ENCODE measurements around the gene ZNF69. TPM values are rescaled to one million over a fixed set of nuclear protein-coding genes. Genes with fewer than 3 reads are reported as not detected.

Gene ZNF69
- total RNA-seq, 1 experiment from 2014 or later, result not detected

DNA sequence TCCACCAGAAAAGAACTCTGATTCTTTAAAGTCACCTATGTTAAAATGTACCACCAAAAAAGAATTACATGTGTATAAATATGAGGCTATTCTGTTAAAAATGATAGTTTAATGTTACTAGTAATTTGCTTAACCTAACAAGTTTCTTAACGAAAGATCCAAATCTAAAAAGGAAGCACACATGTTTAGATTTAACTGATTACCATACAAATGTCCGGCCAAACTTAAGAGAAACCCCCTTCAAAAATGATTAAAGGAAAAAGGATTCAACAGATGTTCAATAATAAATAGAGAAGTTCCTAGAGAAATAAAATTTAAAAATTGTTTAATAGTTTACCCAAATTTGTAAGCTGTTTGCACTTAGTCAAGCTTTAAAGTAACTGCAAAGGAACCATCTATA, 5.0 kb upstream of the ZNF69 start:
- Histone ChIP-seq H3K9me2 (ENCODE audit: insufficient read depth) (no peaks in the 10 kb centered on the region), H3K79me2 (ENCODE audit: insufficient read depth, low read length) (no peaks in the 10 kb centered on the region), H2AFZ (ENCODE audit: low read depth, low read length, poor library complexity, severe bottlenecking) (no peak overlapping the region), H3K36me3 (ENCODE audit: control insufficient read depth in 1 of 2, insufficient read depth in 2 of 2, low read length in 2 of 2) (no peaks in the 10 kb centered on the region), H3K9ac (ENCODE audit: low read length) (no peak overlapping the region), H3K27me3 (ENCODE audit: insufficient read depth, low read length) (no peaks in the 10 kb centered on the region), H4K20me1 (ENCODE audit: insufficient read depth) (no peaks in the 10 kb centered on the region), H3K27ac (ENCODE audit: low read depth, low read length) (no peak overlapping the region), H3K4me1 (ENCODE audit: control insufficient read depth in 1 of 2, insufficient read depth in 2 of 2, low read length in 2 of 2) (no peaks in the 10 kb centered on the region), H3K4me2 (ENCODE audit: low read length) (no peak overlapping the region), H3K9me3 (ENCODE audit: control insufficient read depth in 1 of 2, insufficient read depth in 1 of 2, low read depth in 1 of 2, low read length in 2 of 2) (peaks cover 4 to 9% of the 10 kb centered on the region in 2 experiments; a peak in 2 of 4 replicates), H3K4me3 (replicated peaks in 1 of 2; ENCODE audit: low read depth in 1 of 2, low read length in 2 of 2) (no peak overlapping the region)
- ChIA-PET POLR2A (no interaction called here), CTCF (no interaction called here), RAD21 (ENCODE audit: low non-redundant PET in 1 of 2, low total read pairs in 2 of 2, uncharacterized antibody in 2 of 2, unreplicated experiment in 2 of 2) (no interaction called here)
- no TSS peak for BruUV-seq (replicated peaks)
- ATAC-seq (no peak), DNase-seq (ENCODE audit: low read depth, low spot score) (no peak)
- TF ChIP-seq ELF1 (IDR thresholded peaks at IDR 0.05; ENCODE audit: borderline replicate concordance, low read depth) (no peak), CEBPB (IDR thresholded peaks at IDR 0.05; ENCODE audit: low read depth) (no peak), JUND (IDR thresholded peaks at IDR 0.05) (no peak), YY1 (IDR thresholded peaks at IDR 0.05; ENCODE audit: extremely low read depth, insufficient replicate concordance, low read depth, low read length) (no peak), EZH2 (IDR thresholded peaks at IDR 0.05) (no peak), EZH2phosphoT487 (IDR thresholded peaks at IDR 0.05; ENCODE audit: borderline replicate concordance) (no peak), ZBTB33 (IDR thresholded peaks at IDR 0.05; ENCODE audit: extremely low read depth, insufficient replicate concordance, low read length) (no peak), ZFX (IDR thresholded peaks at IDR 0.05) (no peak), TCF7L2 (IDR thresholded peaks at IDR 0.05; ENCODE audit: borderline replicate concordance, extremely low read depth, insufficient read depth, insufficient read length) (no peak), SP1 (IDR thresholded peaks at IDR 0.05; ENCODE audit: low read depth) (no peak), RAD21 (IDR thresholded peaks at IDR 0.05; ENCODE audit: low read depth) (no peak), SRF (IDR thresholded peaks at IDR 0.05; ENCODE audit: low read depth) (no peak), FOSL1 (IDR thresholded peaks at IDR 0.05; ENCODE audit: low read depth) (no peak), EGR1 (IDR thresholded peaks at IDR 0.05; ENCODE audit: low read depth) (no peak)
- TF ChIP-seq, protein P1, sequence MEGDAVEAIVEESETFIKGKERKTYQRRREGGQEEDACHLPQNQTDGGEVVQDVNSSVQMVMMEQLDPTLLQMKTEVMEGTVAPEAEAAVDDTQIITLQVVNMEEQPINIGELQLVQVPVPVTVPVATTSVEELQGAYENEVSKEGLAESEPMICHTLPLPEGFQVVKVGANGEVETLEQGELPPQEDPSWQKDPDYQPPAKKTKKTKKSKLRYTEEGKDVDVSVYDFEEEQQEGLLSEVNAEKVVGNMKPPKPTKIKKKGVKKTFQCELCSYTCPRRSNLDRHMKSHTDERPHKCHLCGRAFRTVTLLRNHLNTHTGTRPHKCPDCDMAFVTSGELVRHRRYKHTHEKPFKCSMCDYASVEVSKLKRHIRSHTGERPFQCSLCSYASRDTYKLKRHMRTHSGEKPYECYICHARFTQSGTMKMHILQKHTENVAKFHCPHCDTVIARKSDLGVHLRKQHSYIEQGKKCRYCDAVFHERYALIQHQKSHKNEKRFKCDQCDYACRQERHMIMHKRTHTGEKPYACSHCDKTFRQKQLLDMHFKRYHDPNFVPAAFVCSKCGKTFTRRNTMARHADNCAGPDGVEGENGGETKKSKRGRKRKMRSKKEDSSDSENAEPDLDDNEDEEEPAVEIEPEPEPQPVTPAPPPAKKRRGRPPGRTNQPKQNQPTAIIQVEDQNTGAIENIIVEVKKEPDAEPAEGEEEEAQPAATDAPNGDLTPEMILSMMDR (IDR thresholded peaks at IDR 0.05 in 2 of 3, conservative IDR thresholded peaks at IDR 0.05 in 1 of 3; ENCODE audit: borderline replicate concordance in 1 of 3, insufficient read depth in 1 of 3, low read depth in 2 of 3, low read length in 2 of 3), result no peak
- TF ChIP-seq, protein P2, sequence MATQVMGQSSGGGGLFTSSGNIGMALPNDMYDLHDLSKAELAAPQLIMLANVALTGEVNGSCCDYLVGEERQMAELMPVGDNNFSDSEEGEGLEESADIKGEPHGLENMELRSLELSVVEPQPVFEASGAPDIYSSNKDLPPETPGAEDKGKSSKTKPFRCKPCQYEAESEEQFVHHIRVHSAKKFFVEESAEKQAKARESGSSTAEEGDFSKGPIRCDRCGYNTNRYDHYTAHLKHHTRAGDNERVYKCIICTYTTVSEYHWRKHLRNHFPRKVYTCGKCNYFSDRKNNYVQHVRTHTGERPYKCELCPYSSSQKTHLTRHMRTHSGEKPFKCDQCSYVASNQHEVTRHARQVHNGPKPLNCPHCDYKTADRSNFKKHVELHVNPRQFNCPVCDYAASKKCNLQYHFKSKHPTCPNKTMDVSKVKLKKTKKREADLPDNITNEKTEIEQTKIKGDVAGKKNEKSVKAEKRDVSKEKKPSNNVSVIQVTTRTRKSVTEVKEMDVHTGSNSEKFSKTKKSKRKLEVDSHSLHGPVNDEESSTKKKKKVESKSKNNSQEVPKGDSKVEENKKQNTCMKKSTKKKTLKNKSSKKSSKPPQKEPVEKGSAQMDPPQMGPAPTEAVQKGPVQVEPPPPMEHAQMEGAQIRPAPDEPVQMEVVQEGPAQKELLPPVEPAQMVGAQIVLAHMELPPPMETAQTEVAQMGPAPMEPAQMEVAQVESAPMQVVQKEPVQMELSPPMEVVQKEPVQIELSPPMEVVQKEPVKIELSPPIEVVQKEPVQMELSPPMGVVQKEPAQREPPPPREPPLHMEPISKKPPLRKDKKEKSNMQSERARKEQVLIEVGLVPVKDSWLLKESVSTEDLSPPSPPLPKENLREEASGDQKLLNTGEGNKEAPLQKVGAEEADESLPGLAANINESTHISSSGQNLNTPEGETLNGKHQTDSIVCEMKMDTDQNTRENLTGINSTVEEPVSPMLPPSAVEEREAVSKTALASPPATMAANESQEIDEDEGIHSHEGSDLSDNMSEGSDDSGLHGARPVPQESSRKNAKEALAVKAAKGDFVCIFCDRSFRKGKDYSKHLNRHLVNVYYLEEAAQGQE (IDR thresholded peaks at IDR 0.05; ENCODE audit: low read depth), result no peak
- intact Hi-C loops (cut with micrococcal nuclease), result no loop called here
